Measurements from ENCODE around the gene MAML2.

GRCh38 chr11:96070453-96070852, 272.5 kb downstream of the MAML2 start:
- TF ChIP-seq CTCF (CRISPR knock-in tag; IDR thresholded peaks at IDR 0.05) (no peak), KDM1A (CRISPR knock-in tag; IDR thresholded peaks at IDR 0.05) (no peak), ZNF274 (CRISPR knock-in tag; IDR thresholded peaks at IDR 0.05) (no peak), NFYB (CRISPR knock-in tag; IDR thresholded peaks at IDR 0.05) (no peak), CENPT (CRISPR knock-in tag; IDR thresholded peaks at IDR 0.05; ENCODE audit: low read depth) (no peak), FOXJ3 (CRISPR knock-in tag; IDR thresholded peaks at IDR 0.05; ENCODE audit: borderline replicate concordance) (no peak), ZBTB25 (CRISPR knock-in tag; IDR thresholded peaks at IDR 0.05) (no peak), ZC3H4 (CRISPR knock-in tag; IDR thresholded peaks at IDR 0.05; ENCODE audit: borderline replicate concordance) (no peak), HDAC2 (CRISPR knock-in tag; IDR thresholded peaks at IDR 0.05) (no peak), NONO (IDR thresholded peaks at IDR 0.05) (no peak), NONO (CRISPR knock-in tag; conservative IDR thresholded peaks at IDR 0.05) (no peak), ARHGAP35 (CRISPR knock-in tag; IDR thresholded peaks at IDR 0.05; ENCODE audit: borderline replicate concordance) (no peak), ZFP1 (CRISPR knock-in tag; IDR thresholded peaks at IDR 0.05) (no peak), ATF2 (CRISPR knock-in tag; IDR thresholded peaks at IDR 0.05) (no peak)
